H1 (cell line): ENCODE results near the gene TBX2. TPM values are rescaled to one million over a fixed set of nuclear protein-coding genes. Genes with fewer than 3 reads are reported as not detected.

Source experiments
- CTCF ChIA-PET: fragments of 300-600 bp; sonication (Branson Sonifier 250); formaldehyde crosslinking; loops from one replicate; lab custom pipeline; 2021; ENCODE audit not compliant: partially characterized antibody; lab: Charles Lee
- POLR2A ChIA-PET: fragments of 300-600 bp; sonication (Branson Sonifier 250); formaldehyde crosslinking; loops from one replicate; lab custom pipeline; 2021; ENCODE audit warnings: inconsistent platforms; ENCODE audit not compliant: partially characterized antibody; lab: Charles Lee
- DNase-seq, 2 experiments: peaks; one replicate each; pipeline versions ENCODE4 v3.0.0 to v3.0.0-alpha.2; 2010 to 2022; ENCODE audit warnings: low spot score in 2 of 2, low read depth in 1 of 2, mixed read lengths in 1 of 2
- FAIRE-seq: peaks from 2 replicates; lab custom pipeline; 2011; peaks lifted over from hg19 to GRCh38; lab: Jason Lieb, UNC
- H2AFZ ChIP-seq: 2 replicates; pipeline ENCODE4 v1.8.1; 2012; ENCODE audit warnings: low read length, inconsistent platforms
- H2AK5ac ChIP-seq: 2 replicates; pipeline ENCODE4 v1.6.1; 2013; ENCODE audit warnings: low read depth, low read length
- H2BK120ac ChIP-seq: replicated peaks from 2 replicates; pipeline ENCODE3; 2013; ENCODE audit warnings: low read depth, low read length, inconsistent platforms
- H2BK12ac ChIP-seq: 2 replicates; pipeline ENCODE4 v1.6.1; 2013; ENCODE audit warnings: low read depth, low read length
- H2BK15ac ChIP-seq: 2 replicates; pipeline ENCODE4 v1.6.1; 2013; ENCODE audit warnings: low read length
- H2BK20ac ChIP-seq: 2 replicates; pipeline ENCODE4 v1.6.1; 2013; ENCODE audit warnings: low read length
- H2BK5ac ChIP-seq: 2 replicates; pipeline ENCODE4 v1.6.1; 2013; ENCODE audit warnings: low read depth, low read length
- H3K14ac ChIP-seq: 2 replicates; pipeline ENCODE4 v1.6.1; 2013; ENCODE audit warnings: inconsistent platforms; ENCODE audit not compliant: insufficient read length
- H3K18ac ChIP-seq: 2 replicates; pipeline ENCODE4 v1.6.1; 2013; ENCODE audit warnings: low read length; ENCODE audit errors: extremely low read depth
- H3K23ac ChIP-seq: 2 replicates; pipeline ENCODE4 v1.6.1; 2013; ENCODE audit warnings: inconsistent platforms; ENCODE audit not compliant: insufficient read length
- H3K23me2 ChIP-seq: 2 replicates; pipeline ENCODE4 v1.6.1; 2013; ENCODE audit warnings: low read depth, low read length
- H3K27ac ChIP-seq: 2 replicates; pipeline ENCODE4 v1.6.1; 2011; ENCODE audit warnings: low read depth, low read length, inconsistent platforms
- H3K27me3 ChIP-seq, 4 experiments: replicated peaks in 1 of 4; 1 replicate in 1 of 4; 2 replicates in 3 of 4; pipeline versions ENCODE4 v1.6.1 to v1.8.1; 2011 to 2013; ENCODE audit warnings: low read length in 3 of 4, mild to moderate bottlenecking in 3 of 4, inconsistent platforms in 2 of 4, mixed read lengths in 2 of 4, moderate library complexity in 1 of 4; ENCODE audit not compliant: control insufficient read depth in 3 of 4, insufficient read depth in 3 of 4; ENCODE audit errors: extremely low read depth in 1 of 4
- H3K36me3 ChIP-seq, 4 experiments: 2 replicates each; pipeline versions ENCODE4 v1.6.1 to v1.8.1; 2011 to 2013; ENCODE audit warnings: mild to moderate bottlenecking in 4 of 4, low read length in 3 of 4, moderate library complexity in 2 of 4, control low read depth in 1 of 4, inconsistent platforms in 1 of 4; ENCODE audit not compliant: insufficient read depth in 4 of 4, control insufficient read depth in 2 of 4
- H3K4ac ChIP-seq: replicated peaks from 2 replicates; pipeline ENCODE3; 2013; ENCODE audit warnings: low read length, low read depth, mixed read lengths, inconsistent platforms; ENCODE audit not compliant: insufficient read length
- H3K4me1 ChIP-seq, 4 experiments: replicated peaks in 1 of 4; 1 replicate in 1 of 4; 2 replicates in 3 of 4; pipeline versions ENCODE4 v1.6.1 to v1.8.1; 2011 to 2013; ENCODE audit warnings: low read length in 3 of 4, inconsistent platforms in 2 of 4, mixed read lengths in 1 of 4; ENCODE audit not compliant: insufficient read depth in 4 of 4, control insufficient read depth in 3 of 4
- H3K4me2 ChIP-seq, 2 experiments: 2 replicates each; pipeline versions ENCODE4 v1.6.1 to v1.8.1; 2011 to 2013; ENCODE audit warnings: low read depth in 2 of 2, low read length in 2 of 2, control low read depth in 1 of 2, inconsistent platforms in 1 of 2, mild to moderate bottlenecking in 1 of 2; ENCODE audit not compliant: insufficient read depth in 1 of 2
- H3K4me3 ChIP-seq, 4 experiments: fragments of 200-600, 300-600 bp in 1 of 4; sonication (generic), shearing (Covaris generic), sonication (Bioruptor Twin) in 1 of 4; 2 replicates each; pipeline versions ENCODE4 v1.5.1 to v1.8.1; 2011 to 2016; ENCODE audit warnings: low read length in 4 of 4, low read depth in 3 of 4, control low read depth in 2 of 4, inconsistent platforms in 2 of 4, mild to moderate bottlenecking in 2 of 4, mixed read lengths in 1 of 4, moderate library complexity in 1 of 4; ENCODE audit not compliant: insufficient read depth in 2 of 4; ENCODE audit errors: extremely low read depth in 1 of 4
- H3K56ac ChIP-seq: replicated peaks from 2 replicates; pipeline ENCODE3; 2013; ENCODE audit warnings: low read depth, mild to moderate bottlenecking, mixed read lengths, low read length, inconsistent platforms; ENCODE audit not compliant: insufficient read length
- H3K79me1 ChIP-seq: 2 replicates; pipeline ENCODE4 v1.6.1; 2013; ENCODE audit warnings: low read depth, low read length, control low read depth
- H3K79me2 ChIP-seq, 2 experiments: 2 replicates each; pipeline versions ENCODE4 v1.6.1 to v1.8.1; 2012 to 2013; ENCODE audit warnings: low read length in 2 of 2, mild to moderate bottlenecking in 2 of 2, inconsistent platforms in 1 of 2; ENCODE audit not compliant: insufficient read depth in 2 of 2, control insufficient read depth in 1 of 2
- H3K9ac ChIP-seq, 4 experiments: replicated peaks in 1 of 4; 1 replicate in 1 of 4; 2 replicates in 3 of 4; pipeline versions ENCODE4 v1.6.1 to v1.8.1; 2011 to 2013; ENCODE audit warnings: low read depth in 3 of 4, low read length in 3 of 4, control low read depth in 2 of 4, mild to moderate bottlenecking in 2 of 4, moderate library complexity in 2 of 4, inconsistent platforms in 1 of 4; ENCODE audit errors: extremely low read depth in 1 of 4
- H3K9me3 ChIP-seq, 2 experiments: 2 replicates each; pipeline versions ENCODE4 v1.6.1 to v1.8.1; 2012 to 2013; ENCODE audit warnings: mild to moderate bottlenecking in 2 of 2, moderate library complexity in 2 of 2, control low read depth in 1 of 2, inconsistent platforms in 1 of 2, low read depth in 1 of 2, low read length in 1 of 2, mixed read lengths in 1 of 2; ENCODE audit not compliant: insufficient read depth in 2 of 2
- H4K20me1 ChIP-seq, 2 experiments: replicated peaks in 1 of 2; 2 replicates each; pipeline versions ENCODE3 to v1.8.1; 2011 to 2013; ENCODE audit warnings: inconsistent platforms in 2 of 2, low read length in 2 of 2, mild to moderate bottlenecking in 1 of 2; ENCODE audit not compliant: insufficient read depth in 2 of 2, control insufficient read depth in 1 of 2
- H4K5ac ChIP-seq: 2 replicates; pipeline ENCODE4 v1.6.1; 2013; ENCODE audit warnings: low read length, low read depth, mixed read lengths, inconsistent platforms; ENCODE audit not compliant: insufficient read length
- H4K8ac ChIP-seq: 2 replicates; pipeline ENCODE4 v1.8.0; 2013; ENCODE audit warnings: mild to moderate bottlenecking, moderate library complexity, low read length, inconsistent platforms; ENCODE audit not compliant: insufficient read depth; ENCODE audit errors: extremely low read depth
- H4K91ac ChIP-seq: replicated peaks from 2 replicates; pipeline ENCODE3; 2013; ENCODE audit warnings: low read length, mixed read lengths, inconsistent platforms; ENCODE audit not compliant: insufficient read length
- JUN ChIP-seq: IDR thresholded peaks from 2 replicates; pipeline ENCODE4 v1.6.1; 2011; ENCODE audit warnings: low read depth, mild to moderate bottlenecking, improper control_type of control experiment, low read length
- SP4 ChIP-seq: IDR thresholded peaks from 2 replicates; pipeline ENCODE4 v1.6.1; 2012; ENCODE audit warnings: low read length, inconsistent platforms
- WGBS, 2 experiments: shearing (Covaris generic) in 1 of 2; methylation state at CpG; one replicate each; pipeline versions ENCODE4 v1.1.6 to v1.1.7; 2013 to 2015; ENCODE audit warnings: low lambda C conversion rate in 2 of 2, mixed read lengths in 2 of 2, inconsistent platforms in 1 of 2, low coverage in 1 of 2, missing lambda C conversion rate in 1 of 2; ENCODE audit not compliant: insufficient replicate concordance in 2 of 2, insufficient coverage in 1 of 2, insufficient read length in 1 of 2; ENCODE audit errors: extremely low coverage in 1 of 2, missing lambda C conversion rate in 1 of 2; 5-methylcytosine and 5-hydroxymethylcytosine counted together
- polyA plus RNA-seq, 7 experiments: library from polyadenylated mRNA; depleted of rRNA in 3 of 7; stranded (reverse) in 5 of 7; unstranded in 2 of 7; fragments of >200 nt in 5 of 7; fragments of 200-250 nt in 2 of 7; gene quantifications; 1 replicate in 5 of 7; 2 replicates in 1 of 7; 4 replicates in 1 of 7; pipeline versions ENCODE4 v1.2.1 to v1.2.3, GENCODE V29; 2011 to 2013; ENCODE audit warnings: missing spikeins in 2 of 7, mixed read lengths in 2 of 7
- total RNA-seq: library from RNA; stranded (reverse); fragmentation: NEBNext Ultra II Directional; extraction: Animal tissue kit (Norgen Biotek cat#: 25700); gene quantifications from 2 replicates; pipeline ENCODE4 v1.2.1, GENCODE V29; 2021

Gene TBX2
- total and polyA plus RNA-seq, 2 of the 8 experiments (the other 6 are each of a cell fraction or from before 2014, with no cell fraction given): not detected

- ChIA-PET POLR2A (interaction anchor here (0.6 to 1.4 kb wide), 5 partner anchors 8 to 55 kb away, joined by 3 to 5 read pairs (median 3); no protein-coding TSS in a partner anchor), CTCF (interaction anchor here (0.8 to 6.8 kb wide), 8 partner anchors 8 to 432 kb away, joined by 4 to 31 read pairs (median 4); no protein-coding TSS in a partner anchor)
- Histone ChIP-seq H2BK15ac (peak overlapping the region; percentile 1; the same call in 1 of the 2 replicates), H3K23me2 (peaks cover 2% of the 10 kb centered on the region; the same call in 1 of the 2 replicates), H4K8ac (peak overlapping the region; percentile 76; the same call in 1 of the 2 replicates), H3K4me1 (peaks cover 0 to 40% (median 27%) of the 10 kb centered on the region in 4 experiments; a peak in 6 of 7 replicates), H4K5ac (no peak overlapping the region), H2AK5ac (peak overlapping the region; percentile 24; the same call in 1 of the 2 replicates), H2AFZ (no peak overlapping the region), H2BK120ac (no peak overlapping the region), H3K56ac (no peak overlapping the region), H2BK20ac (peak overlapping the region; percentile 4), H2BK12ac (peak overlapping the region; percentile 96), H3K4me2 (peak overlapping the region; percentile 63 to 65), H3K9ac (no peak overlapping the region), H3K4me3 (peak overlapping the region in 3 of 4 experiments; percentile 3 to 49 (median 5); a peak in 4 of 8 replicates), H3K9me3 (no peaks in the 10 kb centered on the region; a peak in 1 of 4 replicates), H3K23ac (no peak overlapping the region), H3K79me1 (no peaks in the 10 kb centered on the region), H4K91ac (no peak overlapping the region), H3K79me2 (no peaks in the 10 kb centered on the region), H3K4ac (no peak overlapping the region), H3K36me3 (peaks cover 0 to 18% (median 0%) of the 10 kb centered on the region in 4 experiments; a peak in 1 of 8 replicates), H2BK5ac (no peak overlapping the region), H4K20me1 (peaks cover 43 to 44% of the 10 kb centered on the region in 2 experiments), H3K27me3 (peaks cover 98 to 100% (median 99%) of the 10 kb centered on the region in 4 experiments), H3K14ac (no peak overlapping the region), H3K18ac (no peak overlapping the region; the same call in 1 of the 2 replicates), H3K27ac (no peak overlapping the region)
- DNase-seq (peak in 1 of 2 experiments; percentile 63), FAIRE-seq (no peak)
- WGBS, 2 experiments: 4% methylated on average over 55 of the region's 66 CpGs; no CpG with 5 or more reads in 1 of the 2 experiments
- TF ChIP-seq JUN (no peak), SP4 (no peak)
Measured at GRCh38 chr17:61403801-61404662, 4.4 kb downstream of the TBX2 start.
